ENCODE measurements around the gene PDSS2.

GRCh38 chr6:107173779-107174178, 285.6 kb downstream of the PDSS2 start:
- TF ChIP-seq CTCF (IDR thresholded peaks at IDR 0.05; ENCODE audit: low read depth, low read length, missing input control) (no peak), RAD21 (IDR thresholded peaks at IDR 0.05) (no peak), YY1 (IDR thresholded peaks at IDR 0.05) (no peak), SP1 (IDR thresholded peaks at IDR 0.05) (no peak), GABPA (IDR thresholded peaks at IDR 0.05 in 1 of 2, conservative IDR thresholded peaks at IDR 0.05 in 1 of 2) (no peak)
